GM12874 (cell line): ENCODE data around the gene SLC9C1.
A peak's percentile ranks its signal among the peaks of the same experiment; 100 is the strongest.

Experiments
- TF ChIP-seq, protein P1 (sequence below): IDR thresholded peaks from 2 replicates; pipeline ENCODE4 v1.5.1; 2011; ENCODE audit warnings: low read depth, mild to moderate bottlenecking, control low read depth, low read length, moderate library complexity; ENCODE audit not compliant: insufficient read depth

The SLC9C1 gene

DNA sequence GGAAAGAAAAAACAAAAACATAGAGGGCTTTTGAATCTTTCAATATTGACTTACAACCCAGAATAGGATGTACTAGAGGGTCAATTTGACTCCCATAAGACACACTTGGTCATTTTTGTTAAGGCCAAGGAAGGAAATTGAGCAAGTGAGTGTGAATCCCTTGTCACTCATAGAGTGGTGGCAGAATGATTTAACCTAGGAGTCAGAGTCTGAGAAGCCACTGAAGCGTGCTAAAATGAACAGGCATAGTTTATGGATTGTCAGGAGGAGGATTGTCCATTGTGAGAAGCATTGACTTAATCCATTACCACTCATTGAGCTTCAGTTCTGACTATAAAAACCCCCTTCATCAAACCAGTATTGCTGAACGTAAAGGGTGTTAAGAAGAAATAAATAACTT lies 152.7 kb downstream of the SLC9C1 start:
- TF ChIP-seq, protein P1, sequence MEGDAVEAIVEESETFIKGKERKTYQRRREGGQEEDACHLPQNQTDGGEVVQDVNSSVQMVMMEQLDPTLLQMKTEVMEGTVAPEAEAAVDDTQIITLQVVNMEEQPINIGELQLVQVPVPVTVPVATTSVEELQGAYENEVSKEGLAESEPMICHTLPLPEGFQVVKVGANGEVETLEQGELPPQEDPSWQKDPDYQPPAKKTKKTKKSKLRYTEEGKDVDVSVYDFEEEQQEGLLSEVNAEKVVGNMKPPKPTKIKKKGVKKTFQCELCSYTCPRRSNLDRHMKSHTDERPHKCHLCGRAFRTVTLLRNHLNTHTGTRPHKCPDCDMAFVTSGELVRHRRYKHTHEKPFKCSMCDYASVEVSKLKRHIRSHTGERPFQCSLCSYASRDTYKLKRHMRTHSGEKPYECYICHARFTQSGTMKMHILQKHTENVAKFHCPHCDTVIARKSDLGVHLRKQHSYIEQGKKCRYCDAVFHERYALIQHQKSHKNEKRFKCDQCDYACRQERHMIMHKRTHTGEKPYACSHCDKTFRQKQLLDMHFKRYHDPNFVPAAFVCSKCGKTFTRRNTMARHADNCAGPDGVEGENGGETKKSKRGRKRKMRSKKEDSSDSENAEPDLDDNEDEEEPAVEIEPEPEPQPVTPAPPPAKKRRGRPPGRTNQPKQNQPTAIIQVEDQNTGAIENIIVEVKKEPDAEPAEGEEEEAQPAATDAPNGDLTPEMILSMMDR = no peak

DNA sequence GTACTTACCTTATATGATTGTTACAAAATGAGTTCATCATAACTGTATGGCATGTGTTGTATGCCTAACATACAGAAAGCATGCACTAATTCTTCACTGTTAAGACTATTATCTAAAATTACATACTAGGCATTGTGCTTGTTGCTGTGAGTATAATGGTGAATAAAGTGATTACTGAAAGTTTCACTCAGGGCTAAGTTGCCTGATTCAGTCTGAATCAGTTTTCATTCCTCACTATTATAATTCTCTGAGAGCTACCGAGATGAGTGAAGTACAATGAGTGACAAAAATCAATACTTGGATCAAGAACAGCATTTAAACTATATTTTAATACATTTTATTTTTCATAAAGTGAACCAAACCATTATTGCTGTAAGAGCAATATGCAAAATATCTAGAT lies 153.4 kb downstream of the SLC9C1 start:
- TF ChIP-seq, protein P1 = no peak

DNA sequence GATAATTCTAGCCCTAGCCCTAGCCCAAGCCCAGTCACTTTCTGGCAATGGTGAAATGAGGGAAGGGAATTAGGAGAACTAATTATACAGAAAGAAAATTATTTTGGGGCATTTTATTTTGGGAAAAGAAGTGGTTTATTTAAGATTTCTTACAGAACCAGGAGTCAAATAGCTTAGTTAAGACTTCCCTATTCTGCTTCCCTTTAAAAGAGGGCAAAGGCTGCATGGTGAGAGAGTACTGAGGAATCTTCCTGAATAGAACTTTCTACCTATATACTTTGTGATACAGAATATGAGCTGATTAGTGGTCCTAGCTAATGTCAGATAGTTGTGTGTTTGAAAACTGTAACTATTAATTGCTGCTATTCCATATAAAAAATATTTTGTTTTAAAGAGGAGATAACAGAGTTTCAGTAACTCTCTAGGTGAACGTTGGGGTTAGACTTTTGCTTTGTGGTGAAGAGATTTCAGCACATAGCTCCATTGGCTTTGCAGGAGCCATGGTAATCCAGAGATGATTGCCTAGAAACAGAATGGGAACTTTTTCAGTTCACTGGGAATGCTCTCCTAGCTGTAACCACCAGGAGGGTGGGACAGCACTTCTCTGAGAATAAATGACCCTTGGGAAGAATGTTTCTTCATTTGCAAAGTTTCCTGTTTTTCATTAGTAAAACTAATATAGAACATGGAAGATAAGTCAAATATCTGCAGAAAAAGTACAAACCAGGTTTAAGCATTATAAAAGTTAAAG lies 155.6 kb downstream of the SLC9C1 start:
- TF ChIP-seq, protein P1 = no peak

DNA sequence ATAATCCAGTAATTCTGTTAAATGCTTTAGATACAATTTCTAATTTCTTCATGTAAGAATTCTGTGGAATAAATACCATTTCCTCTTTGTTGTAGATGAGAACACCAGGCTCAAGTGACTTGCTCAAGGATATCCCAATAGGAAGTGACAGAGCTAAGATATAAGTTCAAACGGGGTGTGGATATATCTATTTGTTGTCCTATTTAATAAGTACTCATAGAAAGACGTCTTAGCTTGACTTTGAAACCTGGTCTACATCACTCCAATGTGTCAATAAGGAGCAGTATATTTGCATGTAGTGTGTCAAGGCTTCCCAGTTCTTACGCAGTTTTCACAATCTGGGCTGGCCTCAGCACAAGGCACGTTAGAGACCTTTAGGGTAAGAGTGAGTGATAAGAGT lies 156.2 kb downstream of the SLC9C1 start:
- TF ChIP-seq, protein P1 = no peak

DNA sequence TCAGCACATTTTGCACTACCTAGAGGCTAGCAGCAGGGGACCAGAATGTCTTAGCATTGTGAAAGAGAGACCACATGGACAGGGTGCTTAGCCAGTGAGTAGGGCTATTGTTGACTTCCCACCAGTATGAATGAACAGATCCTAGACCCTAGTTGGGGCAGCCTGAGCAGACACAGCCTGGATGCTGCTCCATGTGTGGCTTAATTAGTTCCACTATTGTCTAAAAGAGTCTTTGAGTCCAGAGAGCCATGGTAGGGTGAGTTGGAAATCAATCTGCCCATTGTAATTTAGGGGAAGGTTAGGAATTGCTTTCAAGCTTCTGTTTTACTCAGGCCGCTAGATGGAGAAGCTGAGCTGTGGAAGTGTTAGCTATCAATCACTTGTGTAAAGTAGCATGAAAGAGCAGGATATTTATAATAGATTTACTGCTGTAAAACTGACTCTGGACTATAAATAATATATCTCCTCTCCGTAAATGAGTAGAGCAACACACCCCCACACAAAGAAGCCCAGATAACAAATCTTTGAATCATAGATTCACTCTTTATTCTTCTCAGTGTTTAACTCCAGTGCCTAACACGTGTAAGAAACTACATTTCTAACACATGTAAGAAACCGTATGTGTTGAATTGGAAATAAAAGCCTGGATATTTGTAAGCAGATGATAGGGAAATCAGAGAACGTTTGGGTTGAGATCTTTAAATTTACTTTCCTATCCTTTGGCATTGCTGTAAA lies 156.9 kb downstream of the SLC9C1 start:
- TF ChIP-seq, protein P1 = peak; percentile 60; the same call in 1 of the 2 replicates

DNA sequence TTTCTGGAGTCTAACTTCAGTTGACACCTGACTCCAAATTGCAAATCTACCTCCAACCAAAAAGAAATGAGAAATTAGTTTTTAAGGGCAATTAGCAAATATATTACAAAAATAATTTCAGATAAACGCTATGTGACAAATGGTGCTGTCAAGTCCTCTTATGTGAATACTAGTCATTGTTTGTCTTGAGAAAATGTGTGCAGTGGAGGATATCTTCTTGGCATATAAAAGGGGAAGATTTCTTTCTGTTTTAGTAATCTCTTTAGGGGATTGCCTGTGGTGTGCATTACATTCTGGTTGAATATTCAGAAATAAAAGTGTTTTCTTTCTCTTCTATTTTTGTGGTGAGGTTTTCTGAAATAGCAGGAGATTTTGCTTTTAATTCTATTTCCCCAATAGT lies 158.0 kb downstream of the SLC9C1 start:
- TF ChIP-seq, protein P1 = no peak

DNA sequence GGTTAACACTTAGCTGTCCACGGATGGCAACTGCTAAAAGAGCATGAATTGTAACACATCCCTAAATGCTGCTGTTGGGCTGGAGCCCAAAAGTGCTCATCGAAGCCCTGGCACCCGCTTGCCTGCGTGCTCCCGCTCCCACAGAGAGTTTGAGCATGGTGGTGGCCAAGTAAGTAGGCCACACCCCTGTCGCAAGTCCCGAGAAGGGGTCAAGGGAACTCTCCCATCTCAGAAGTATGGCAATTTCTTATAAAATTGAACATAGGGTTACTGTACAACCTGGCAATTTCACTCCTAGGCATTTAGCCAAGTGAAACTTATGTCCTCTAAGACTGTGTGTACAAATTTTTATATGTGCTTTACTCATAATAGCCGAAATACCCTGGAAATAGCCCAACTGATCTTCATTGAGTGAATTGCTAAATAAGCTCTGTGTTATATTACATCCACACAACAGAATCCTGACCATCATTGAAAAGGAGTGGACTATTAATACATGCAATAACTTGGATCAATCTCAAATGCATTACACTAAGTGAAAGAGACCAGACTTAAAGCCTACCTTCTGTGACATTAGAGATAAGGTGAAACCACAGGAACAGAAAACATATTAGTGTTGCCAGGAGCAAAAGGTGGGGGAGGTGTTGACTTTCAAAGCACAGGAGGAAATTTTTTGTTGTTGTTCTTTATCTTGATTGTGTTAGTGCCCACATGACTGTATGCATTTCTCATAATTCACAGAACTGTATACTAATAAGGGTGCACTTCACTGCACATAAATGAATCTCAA lies 159.5 kb downstream of the SLC9C1 start:
- TF ChIP-seq, protein P1 = no peak
